Stimulated activated CD4-positive, alpha-beta T cell treated with anti-CD3 and anti-CD28 coated beads, Interleukin-12 subunit alpha, Interleukin-12 subunit beta, amount 100 ng/mL, for 24 hours (primary cell): Measurements from ENCODE around the gene TMEM247.
"Not testable (repeated sequence)": the region's sequence is repeated elsewhere in the genome, so short reads cannot be mapped to it uniquely, and the experiment has no call there.

Experiments
- DNase-seq, 2 experiments: peaks; one replicate each; pipeline ENCODE4 v3.0.0-alpha.2; 2020; ENCODE audit warnings: low read depth in 2 of 2

The TMEM247 gene

DNA sequence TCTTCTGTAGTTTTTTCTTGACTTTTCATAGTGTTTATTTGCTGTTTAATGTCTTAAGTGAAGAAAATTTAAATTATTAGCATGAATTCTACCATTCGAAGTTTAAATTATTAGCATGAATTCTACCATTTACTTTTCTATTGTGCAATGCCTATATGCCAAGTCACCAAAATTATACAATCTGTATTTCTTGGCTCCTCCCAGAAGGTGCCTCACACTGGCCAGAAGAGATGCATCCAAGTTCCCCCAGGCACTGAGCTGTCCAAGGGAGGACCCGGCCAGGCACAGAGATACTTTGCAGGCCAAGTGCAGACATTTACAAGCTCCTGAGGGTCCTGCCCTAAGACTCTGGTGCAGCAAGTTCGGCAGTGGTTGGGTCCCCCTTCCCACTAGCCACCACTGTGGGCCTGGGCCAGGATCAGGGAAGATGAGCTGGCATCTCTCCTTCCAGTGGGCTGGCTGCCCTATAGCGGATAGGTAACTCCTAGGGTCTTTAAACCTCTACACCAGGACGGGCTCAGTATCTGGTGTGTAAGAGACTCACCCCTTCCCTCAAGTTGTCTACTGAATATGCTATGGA lies 31.3 kb downstream of the TMEM247 start:
- DNase-seq, result no peak

GRCh38 chr2:46512185-46512584 lies 32.8 kb downstream of the TMEM247 start:
- DNase-seq, result no peak

GRCh38 chr2:46514738-46515137 lies 35.4 kb downstream of the TMEM247 start:
- DNase-seq, result no peak

- no peak for DNase-seq
Observed at GRCh38 chr2:46517485-46517884, 38.1 kb downstream of the TMEM247 start.

- no peak for DNase-seq
Observed at GRCh38 chr2:46518861-46519260, 39.5 kb downstream of the TMEM247 start.

- no peak for DNase-seq
Observed at GRCh38 chr2:46519265-46519664, 39.9 kb downstream of the TMEM247 start.

GRCh38 chr2:46520130-46520711 lies 40.9 kb downstream of the TMEM247 start:
- no peak for DNase-seq

DNA sequence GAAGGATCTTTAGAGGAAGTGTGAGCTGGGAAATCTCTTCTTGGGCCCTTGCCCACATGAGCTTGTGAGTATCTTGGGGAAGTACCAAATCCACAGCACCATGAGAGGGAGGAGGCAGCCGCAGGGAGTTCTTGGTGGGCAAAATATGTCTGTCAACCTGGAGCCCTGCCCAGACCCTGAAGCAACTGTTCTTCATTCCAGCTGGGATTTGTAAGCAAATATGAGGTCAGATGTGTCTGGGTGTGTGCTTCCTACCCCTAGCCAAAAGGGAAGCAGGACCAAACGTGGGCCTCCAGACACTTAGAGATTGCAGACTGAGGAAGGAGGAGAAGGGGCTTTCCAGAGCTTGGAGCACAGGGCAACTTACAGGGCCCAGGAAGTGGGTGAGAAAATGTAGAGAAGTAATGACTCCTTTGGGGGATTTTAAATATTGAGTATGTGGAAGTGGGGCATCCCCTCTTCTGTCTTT lies 41.9 kb downstream of the TMEM247 start:
- no peak for DNase-seq

DNA sequence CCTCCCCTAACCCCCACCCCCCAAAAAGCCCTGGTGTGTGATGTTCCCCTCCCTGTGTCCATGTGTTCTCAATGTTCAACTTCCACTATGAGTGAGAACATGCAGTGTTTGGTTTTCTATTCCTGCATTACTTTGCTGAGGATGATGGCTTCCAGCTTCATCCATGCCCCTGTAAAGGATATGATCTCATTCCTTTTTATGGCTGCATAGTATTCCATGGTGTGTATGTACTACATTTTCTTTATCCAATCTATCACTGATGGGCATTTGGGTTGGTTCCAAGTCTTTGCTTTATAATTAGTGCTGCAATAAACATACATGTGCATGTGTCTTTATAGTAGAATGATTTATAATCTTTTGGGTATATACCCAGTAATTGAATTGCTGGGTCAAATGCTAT lies 43.0 kb downstream of the TMEM247 start:
- DNase-seq, result not testable (repeated sequence)

GRCh38 chr2:46525522-46526155 lies 46.3 kb downstream of the TMEM247 start:
- DNase-seq, result no peak

- no peak for DNase-seq
Observed at GRCh38 chr2:46528880-46529279, 49.5 kb downstream of the TMEM247 start.

- no peak for DNase-seq
Observed at GRCh38 chr2:46530639-46531038, 51.3 kb downstream of the TMEM247 start.

DNA sequence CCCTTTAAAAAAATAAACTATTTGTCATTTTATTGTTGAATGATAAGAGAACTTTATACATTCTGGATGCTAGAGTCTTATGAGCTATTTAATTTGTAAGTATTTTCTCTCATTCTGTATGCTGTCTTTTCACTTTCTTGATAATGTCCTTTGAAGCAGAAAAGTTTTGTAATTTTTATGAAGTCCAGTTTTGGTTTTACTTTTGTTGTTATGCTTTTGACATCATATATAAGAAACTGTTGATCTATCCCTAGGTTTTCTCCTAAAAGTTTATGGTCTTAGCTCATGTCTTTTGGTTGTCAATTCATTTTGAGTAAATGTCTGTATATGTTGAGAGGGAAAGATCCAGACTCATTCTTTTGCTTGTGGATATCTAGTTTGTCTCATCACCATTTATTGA lies 52.5 kb downstream of the TMEM247 start:
- DNase-seq, result no peak
